Kidney (tissue), 14 donors: ENCODE data around the gene PWWP2B. TPM values are rescaled to one million over a fixed set of nuclear protein-coding genes. Genes with fewer than 3 reads are reported as not detected.

Source experiments
- DNase-seq, 5 donors: peaks; one replicate each; pipeline ENCODE4 v3.0.0-alpha.2; 2013 to 2020
- FAIRE-seq: peaks from 2 replicates; lab custom pipeline; 2012; peaks lifted over from hg19 to GRCh38; lab: Jason Lieb, UNC
- H3K27ac ChIP-seq, 2 donors: one replicate each; pipeline ENCODE4 v1.7.0; 2013; ENCODE audit warnings: low read depth in 2 of 2, low read length in 2 of 2, inconsistent platforms in 1 of 2
- H3K27me3 ChIP-seq: one replicate; pipeline ENCODE4 v1.7.1; 2013; ENCODE audit warnings: low read length, inconsistent platforms; ENCODE audit not compliant: control insufficient read depth, insufficient read depth
- H3K36me3 ChIP-seq, 3 donors: one replicate each; pipeline versions ENCODE4 v1.7.0 to v1.7.1; 2013; ENCODE audit warnings: low read length in 3 of 3, control low read depth in 1 of 3, inconsistent platforms in 1 of 3; ENCODE audit not compliant: insufficient read depth in 3 of 3, control insufficient read depth in 2 of 3
- H3K4me1 ChIP-seq, 3 donors: one replicate each; pipeline versions ENCODE4 v1.7.0 to v1.7.1; 2013; ENCODE audit warnings: low read length in 3 of 3, inconsistent platforms in 1 of 3, low read depth in 1 of 3; ENCODE audit not compliant: control insufficient read depth in 2 of 3, insufficient read depth in 2 of 3
- H3K4me3 ChIP-seq, 3 donors: one replicate each; pipeline versions ENCODE4 v1.7.0 to v1.8.1; 2013; ENCODE audit warnings: low read length in 3 of 3, control low read depth in 1 of 3, inconsistent platforms in 1 of 3
- H3K9ac ChIP-seq, 3 donors: one replicate each; pipeline versions ENCODE4 v1.7.0 to v1.7.1; 2013; ENCODE audit warnings: low read length in 3 of 3, control low read depth in 1 of 3, inconsistent platforms in 1 of 3
- H3K9me3 ChIP-seq, 3 donors: one replicate each; pipeline versions ENCODE4 v1.7.0 to v1.7.1; 2013; ENCODE audit warnings: low read length in 3 of 3, control low read depth in 1 of 3, inconsistent platforms in 1 of 3; ENCODE audit not compliant: control insufficient read depth in 2 of 3, insufficient read depth in 1 of 3
- CTCF ChIP-seq: IDR thresholded peaks from 3 replicates; pipeline ENCODE4 v1.5.1; 2012; ENCODE audit warnings: mild to moderate bottlenecking, moderate library complexity, borderline replicate concordance; ENCODE audit not compliant: insufficient read depth; ENCODE audit errors: extremely low read depth
- intact Hi-C: fragments of 100-400 bp; cut with DNase I; formaldehyde crosslinking; loops from one replicate; pipeline ENCODE4 v1.11.1; 2022
- polyA plus RNA-seq: library from polyadenylated mRNA; stranded (reverse); fragments of 350-450 nt; fragmentation: Illumina TruSeq; extraction: RNeasy Lipid Tissue Mini Kit (QIAGEN cat#74804); gene quantifications from one replicate; pipeline ENCODE4 v1.2.3, GENCODE V29; 2014; ENCODE audit warnings: low read depth, low replicate concordance; ENCODE audit not compliant: insufficient read depth
- total RNA-seq: library from RNA; stranded (reverse); fragmentation: NEBNext Ultra II Directional; extraction: Animal tissue kit (Norgen Biotek cat#: 25700); gene quantifications from one replicate; pipeline ENCODE4 v1.2.1, GENCODE V29; 2021
- donor health status: control.
- donor health status: control.
- donor health status: control.
- donor health status: control.
- donor health status: control.
- donor health status: DM: yes; HTN: yes; CAD: no.
- donor health status: Normal renal cell carcinoma (clear cell type).

Gene PWWP2B
- total and polyA plus RNA-seq, 2 donors from 2014 or later = 12.9 to 24.3 TPM

- no peak for FAIRE-seq
- Histone ChIP-seq H3K4me3 (no peak overlapping the region), H3K27ac (no peak overlapping the region), H3K9ac (no peak overlapping the region), H3K27me3 (no peaks in the 10 kb centered on the region), H3K4me1 (peaks cover 0 to 14% (median 6%) of the 10 kb centered on the region in 3 donors), H3K9me3 (no peaks in the 10 kb centered on the region), H3K36me3 (no peaks in the 10 kb centered on the region)
- intact Hi-C loops = loop anchor here (2.0 to 5.0 kb wide), 2 partner anchors 76 to 178 kb away; no protein-coding TSS in a partner anchor
- DNase-seq = peak in 3 of 5 donors; percentile 52 to 81 (median 69)
- TF ChIP-seq CTCF = peak; percentile 98
Measured at GRCh38 chr10:132458586-132459300, 61.7 kb downstream of the PWWP2B start.

- no peak overlapping the region for H3K4me3 ChIP-seq
- H3K9me3 ChIP-seq = no peaks in the 10 kb centered on the region
- no peak overlapping the region for H3K27ac ChIP-seq
- FAIRE-seq (no peak), DNase-seq (peak in 2 of 5 donors; percentile 47 to 74)
- no peaks in the 10 kb centered on the region for H3K36me3 ChIP-seq
- H3K4me1 ChIP-seq = peaks cover 0 to 17% (median 6%) of the 10 kb centered on the region in 3 donors
- H3K9ac ChIP-seq = no peak overlapping the region
- intact Hi-C loops = loop anchor here (2.0 to 5.0 kb wide), 2 partner anchors 77 to 177 kb away; no protein-coding TSS in a partner anchor
- TF ChIP-seq CTCF = no peak
- H3K27me3 ChIP-seq = no peaks in the 10 kb centered on the region
Measured at GRCh38 chr10:132459301-132460003, 62.5 kb downstream of the PWWP2B start.

GRCh38 chr10:132460071-132460470 is 63.1 kb downstream of the PWWP2B start:
- intact Hi-C loops = no loop called here
- DNase-seq (peak in 2 of 5 donors; percentile 44 to 50), FAIRE-seq (no peak)
- H3K9ac ChIP-seq = no peak overlapping the region
- TF ChIP-seq CTCF = no peak
- H3K27ac ChIP-seq = no peak overlapping the region
- H3K4me1 ChIP-seq = peaks cover 0 to 17% (median 8%) of the 10 kb centered on the region in 3 donors
- H3K36me3 ChIP-seq = no peaks in the 10 kb centered on the region
- no peaks in the 10 kb centered on the region for H3K27me3 ChIP-seq
- no peaks in the 10 kb centered on the region for H3K9me3 ChIP-seq
- H3K4me3 ChIP-seq = no peak overlapping the region
